Islet precursor cell (in vitro differentiated cells): ENCODE results near the gene NUDT8.
A peak's percentile ranks its signal among the peaks of the same experiment; 100 is the strongest.
"Not testable (repeated sequence)": the region's sequence is repeated elsewhere in the genome, so short reads cannot be mapped to it uniquely, and the experiment has no call there.

Experiments
- DNase-seq: peaks from one replicate; pipeline ENCODE4 v3.0.0-alpha.2; 2018

NUDT8 gene

GRCh38 chr11:67641338-67642172, 11.8 kb upstream of the NUDT8 start:
- DNase-seq, result peak; percentile 43

GRCh38 chr11:67640758-67641337, 11.1 kb upstream of the NUDT8 start:
- peak; percentile 45 for DNase-seq

- DNase-seq, result peak; percentile 72
These were observed 10.5 kb upstream of the NUDT8 start for GRCh38 chr11:67640021-67640757.

- peak; percentile 45 for DNase-seq
These were observed 9.7 kb upstream of the NUDT8 start, which contains the start of gene TBX10 for GRCh38 chr11:67639438-67639859. TBX10 (minus strand) TSS chr11:67639763; CDS start chr11:67639472, 291 bp downstream.

GRCh38 chr11:67638535-67639437, 9.0 kb upstream of the NUDT8 start:
- DNase-seq, result peak; percentile 41

- not testable (repeated sequence) for DNase-seq
These were observed 7.7 kb upstream of the NUDT8 start for GRCh38 chr11:67637441-67637840.

- DNase-seq, result peak; percentile 21
These were observed 7.2 kb upstream of the NUDT8 start for GRCh38 chr11:67636962-67637361.

GRCh38 chr11:67635231-67635521, 5.4 kb upstream of the NUDT8 start:
- no peak for DNase-seq

- DNase-seq, result peak; percentile 49
These were observed 4.9 kb upstream of the NUDT8 start for GRCh38 chr11:67634366-67635230.

- peak; percentile 45 for DNase-seq
These were observed 4.1 kb upstream of the NUDT8 start for GRCh38 chr11:67633758-67634365.

- peak; percentile 49 for DNase-seq
These were observed 3.4 kb upstream of the NUDT8 start for GRCh38 chr11:67632982-67633755.

GRCh38 chr11:67632175-67632981, 2.6 kb upstream of the NUDT8 start:
- peak; percentile 52 for DNase-seq

- peak; percentile 50 for DNase-seq
These were observed 2.1 kb upstream of the NUDT8 start for GRCh38 chr11:67631853-67632174.

- no peak for DNase-seq
These were observed 1.7 kb upstream of the NUDT8 start for GRCh38 chr11:67631411-67631810.

- no peak for DNase-seq
These were observed 1.2 kb upstream of the NUDT8 start for GRCh38 chr11:67630943-67631331.

- DNase-seq, result peak; percentile 100
These were observed 648 bp upstream of the NUDT8 start for GRCh38 chr11:67630228-67630942.

GRCh38 chr11:67628710-67629385, 889 bp downstream of the NUDT8 start:
- DNase-seq, result no peak
